ENCODE measurements around the gene PRR3. TPM values are rescaled to one million over a fixed set of nuclear protein-coding genes. Genes with fewer than 3 reads are reported as not detected.

PRR3 gene
- total and polyA plus RNA-seq, 2 of the 13 experiments (the other 11 are each of a cell fraction or from before 2014, with no cell fraction given) = 14.6 to 21.2 TPM

DNA sequence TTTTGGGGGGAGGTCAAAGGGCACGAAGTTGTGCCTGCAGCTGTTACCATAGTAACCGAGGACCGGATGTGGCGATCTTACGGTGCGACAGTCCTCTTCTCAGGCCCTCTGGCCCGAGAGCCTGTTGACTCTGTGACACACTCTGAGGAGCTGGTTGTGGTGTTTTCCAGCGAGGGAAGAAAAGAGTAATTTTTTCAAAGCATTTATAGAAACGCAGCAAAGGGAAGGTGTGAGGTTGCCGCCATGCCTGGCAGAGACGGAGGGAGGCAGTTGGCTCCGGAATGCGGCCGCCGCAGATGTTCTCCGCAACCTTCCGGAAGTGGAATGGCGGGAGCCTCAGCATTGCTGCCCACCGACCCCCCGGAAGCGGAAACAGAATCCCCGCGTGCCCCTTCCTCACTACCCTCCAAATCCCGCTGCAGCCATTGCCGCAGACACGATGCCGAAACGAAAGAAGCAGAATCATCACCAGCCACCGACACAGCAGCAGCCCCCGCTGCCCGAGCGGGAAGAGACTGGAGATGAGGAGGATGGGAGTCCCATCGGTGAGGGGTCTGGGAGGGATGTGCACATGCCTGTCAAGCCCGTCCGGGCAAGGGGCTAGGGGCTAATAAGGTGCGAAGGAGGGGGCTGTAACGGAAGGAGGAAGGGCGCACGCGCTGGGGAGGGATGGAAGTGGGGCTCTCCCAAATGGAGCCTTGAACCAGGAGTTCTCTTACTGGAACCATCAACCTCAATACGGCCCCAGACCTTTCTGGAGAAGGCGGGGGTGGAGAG, at the start of gene PRR3 (continued):
- TF ChIP-seq ZBTB8A (CRISPR knock-in tag; IDR thresholded peaks at IDR 0.05; ENCODE audit: borderline replicate concordance, low read depth) (no peak), HNF4A (CRISPR knock-in tag; IDR thresholded peaks at IDR 0.05) (no peak), ZNF547 (CRISPR knock-in tag; IDR thresholded peaks at IDR 0.05) (peak; percentile 96), ZMYM3 (CRISPR knock-in tag; IDR thresholded peaks at IDR 0.05) (no peak), HHEX (CRISPR knock-in tag; IDR thresholded peaks at IDR 0.05) (no peak), ZNF3 (CRISPR knock-in tag; IDR thresholded peaks at IDR 0.05) (no peak; the same call in 1 of the 2 replicates), ZNF788 (CRISPR knock-in tag; IDR thresholded peaks at IDR 0.05; ENCODE audit: borderline replicate concordance) (peak; percentile 99), REPIN1 (CRISPR knock-in tag; IDR thresholded peaks at IDR 0.05; ENCODE audit: borderline replicate concordance, low read depth) (peak; percentile 97), ZNF747 (CRISPR knock-in tag; IDR thresholded peaks at IDR 0.05; ENCODE audit: borderline replicate concordance) (peak; percentile 92), NAIF1 (CRISPR knock-in tag; IDR thresholded peaks at IDR 0.05; ENCODE audit: borderline replicate concordance) (peak; percentile 94), ZNF678 (CRISPR knock-in tag; IDR thresholded peaks at IDR 0.05) (0 out of 2 replicates have a peak, but pooled peaks have one; percentile 90), NBN (conservative IDR thresholded peaks at IDR 0.05) (no peak), JUN (CRISPR knock-in tag; IDR thresholded peaks at IDR 0.05) (peak; percentile 83), ZNF138 (CRISPR knock-in tag; IDR thresholded peaks at IDR 0.05; ENCODE audit: low read depth) (peak; percentile 93; the same call in 1 of the 2 replicates), ZFP82 (CRISPR knock-in tag; IDR thresholded peaks at IDR 0.05; ENCODE audit: borderline replicate concordance) (peak; percentile 96; the same call in 1 of the 2 replicates), TBX3 (IDR thresholded peaks at IDR 0.05; ENCODE audit: borderline replicate concordance) (no peak; the same call in 1 of the 2 replicates), EP300 (IDR thresholded peaks at IDR 0.05; ENCODE audit: low read depth in 2 of 2, low read length in 2 of 2) (peak in 1 of 2 experiments; percentile 16; a peak in 1 of 4 replicates), EP300 (CRISPR knock-in tag; IDR thresholded peaks at IDR 0.05; ENCODE audit: borderline replicate concordance) (0 out of 2 replicates have a peak, but pooled peaks have one; percentile 15), ZNF660 (CRISPR knock-in tag; IDR thresholded peaks at IDR 0.05; ENCODE audit: borderline replicate concordance, low read depth) (peak; percentile 94)
- TF ChIP-seq, protein P1, sequence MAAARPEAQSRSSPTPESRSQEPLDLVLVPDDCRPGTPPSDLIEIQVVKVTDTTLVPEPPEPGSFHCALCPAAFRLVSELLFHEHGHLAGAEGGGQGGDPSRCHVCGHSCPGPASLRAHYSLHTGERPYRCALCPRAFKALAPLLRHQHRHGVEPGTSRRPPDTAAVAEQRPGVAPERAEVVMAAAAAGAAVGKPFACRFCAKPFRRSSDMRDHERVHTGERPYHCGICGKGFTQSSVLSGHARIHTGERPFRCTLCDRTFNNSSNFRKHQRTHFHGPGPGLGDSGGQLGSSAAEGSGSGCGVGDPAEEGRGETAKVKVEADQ (CRISPR knock-in tag; IDR thresholded peaks at IDR 0.05; ENCODE audit: borderline replicate concordance) = peak; percentile 95
- TF ChIP-seq, protein P2, sequence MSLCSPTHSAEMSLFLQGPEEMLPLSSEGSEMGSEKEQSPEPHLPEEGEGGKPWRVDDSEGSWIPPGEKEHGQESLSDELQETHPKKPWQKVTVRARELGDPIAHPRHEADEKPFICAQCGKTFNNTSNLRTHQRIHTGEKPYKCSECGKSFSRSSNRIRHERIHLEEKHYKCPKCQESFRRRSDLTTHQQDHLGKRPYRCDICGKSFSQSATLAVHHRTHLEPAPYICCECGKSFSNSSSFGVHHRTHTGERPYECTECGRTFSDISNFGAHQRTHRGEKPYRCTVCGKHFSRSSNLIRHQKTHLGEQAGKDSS (CRISPR knock-in tag; IDR thresholded peaks at IDR 0.05; ENCODE audit: borderline replicate concordance, low read depth) = peak; percentile 95
- TF ChIP-seq, protein P3, sequence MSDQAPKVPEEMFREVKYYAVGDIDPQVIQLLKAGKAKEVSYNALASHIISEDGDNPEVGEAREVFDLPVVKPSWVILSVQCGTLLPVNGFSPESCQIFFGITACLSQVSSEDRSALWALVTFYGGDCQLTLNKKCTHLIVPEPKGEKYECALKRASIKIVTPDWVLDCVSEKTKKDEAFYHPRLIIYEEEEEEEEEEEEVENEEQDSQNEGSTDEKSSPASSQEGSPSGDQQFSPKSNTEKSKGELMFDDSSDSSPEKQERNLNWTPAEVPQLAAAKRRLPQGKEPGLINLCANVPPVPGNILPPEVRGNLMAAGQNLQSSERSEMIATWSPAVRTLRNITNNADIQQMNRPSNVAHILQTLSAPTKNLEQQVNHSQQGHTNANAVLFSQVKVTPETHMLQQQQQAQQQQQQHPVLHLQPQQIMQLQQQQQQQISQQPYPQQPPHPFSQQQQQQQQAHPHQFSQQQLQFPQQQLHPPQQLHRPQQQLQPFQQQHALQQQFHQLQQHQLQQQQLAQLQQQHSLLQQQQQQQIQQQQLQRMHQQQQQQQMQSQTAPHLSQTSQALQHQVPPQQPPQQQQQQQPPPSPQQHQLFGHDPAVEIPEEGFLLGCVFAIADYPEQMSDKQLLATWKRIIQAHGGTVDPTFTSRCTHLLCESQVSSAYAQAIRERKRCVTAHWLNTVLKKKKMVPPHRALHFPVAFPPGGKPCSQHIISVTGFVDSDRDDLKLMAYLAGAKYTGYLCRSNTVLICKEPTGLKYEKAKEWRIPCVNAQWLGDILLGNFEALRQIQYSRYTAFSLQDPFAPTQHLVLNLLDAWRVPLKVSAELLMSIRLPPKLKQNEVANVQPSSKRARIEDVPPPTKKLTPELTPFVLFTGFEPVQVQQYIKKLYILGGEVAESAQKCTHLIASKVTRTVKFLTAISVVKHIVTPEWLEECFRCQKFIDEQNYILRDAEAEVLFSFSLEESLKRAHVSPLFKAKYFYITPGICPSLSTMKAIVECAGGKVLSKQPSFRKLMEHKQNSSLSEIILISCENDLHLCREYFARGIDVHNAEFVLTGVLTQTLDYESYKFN (CRISPR knock-in tag; conservative IDR thresholded peaks at IDR 0.05) = peak; percentile 71
- TF ChIP-seq, protein P4, sequence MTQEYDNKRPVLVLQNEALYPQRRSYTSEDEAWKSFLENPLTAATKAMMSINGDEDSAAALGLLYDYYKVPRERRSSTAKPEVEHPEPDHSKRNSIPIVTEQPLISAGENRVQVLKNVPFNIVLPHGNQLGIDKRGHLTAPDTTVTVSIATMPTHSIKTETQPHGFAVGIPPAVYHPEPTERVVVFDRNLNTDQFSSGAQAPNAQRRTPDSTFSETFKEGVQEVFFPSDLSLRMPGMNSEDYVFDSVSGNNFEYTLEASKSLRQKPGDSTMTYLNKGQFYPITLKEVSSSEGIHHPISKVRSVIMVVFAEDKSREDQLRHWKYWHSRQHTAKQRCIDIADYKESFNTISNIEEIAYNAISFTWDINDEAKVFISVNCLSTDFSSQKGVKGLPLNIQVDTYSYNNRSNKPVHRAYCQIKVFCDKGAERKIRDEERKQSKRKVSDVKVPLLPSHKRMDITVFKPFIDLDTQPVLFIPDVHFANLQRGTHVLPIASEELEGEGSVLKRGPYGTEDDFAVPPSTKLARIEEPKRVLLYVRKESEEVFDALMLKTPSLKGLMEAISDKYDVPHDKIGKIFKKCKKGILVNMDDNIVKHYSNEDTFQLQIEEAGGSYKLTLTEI (CRISPR knock-in tag; conservative IDR thresholded peaks at IDR 0.05) = no peak
